K562 (cell line): Measurements from ENCODE around the gene PRPF8.

ENCODE experiments used
- EZH2 ChIP-seq: IDR thresholded peaks from 2 replicates; pipeline ENCODE4 v1.6.1; 2012; ENCODE audit warnings: low read depth, mild to moderate bottlenecking, inconsistent platforms, low read length, borderline replicate concordance
- FUS ChIP-seq: fragments of 200-400 bp; formaldehyde crosslinking; optimal IDR thresholded peaks from 2 replicates; pipeline ENCODE3; 2017; ENCODE audit warnings: low read depth, low read length
- KDM2B ChIP-seq: fragments of 250-450 bp; sonication (Bioruptor Pico); IDR thresholded peaks from 2 replicates; pipeline ENCODE4 v1.8.0; 2021; ENCODE audit warnings: mild to moderate bottlenecking, moderate library complexity
- NCOR1 ChIP-seq: fragments of 450-650 bp; IDR thresholded peaks from 2 replicates; pipeline ENCODE4 v1.6.1; 2016; ENCODE audit warnings: mild to moderate bottlenecking, moderate library complexity
- SIX5 ChIP-seq, 2 experiments: IDR thresholded peaks; 2 replicates each; pipeline ENCODE4 v1.6.1; 2011; ENCODE audit warnings: low read length in 2 of 2, borderline replicate concordance in 1 of 2, low read depth in 1 of 2, mild to moderate bottlenecking in 1 of 2, moderate library complexity in 1 of 2; ENCODE audit not compliant: insufficient read depth in 1 of 2
- TCF7L2 ChIP-seq: fragments of 150-350 bp; IDR thresholded peaks from 2 replicates; pipeline ENCODE4 v1.6.1; 2016; ENCODE audit warnings: low read depth, mild to moderate bottlenecking, low read length, moderate library complexity
- THRA ChIP-seq: fragments of 450-650 bp; IDR thresholded peaks from 2 replicates; pipeline ENCODE4 v1.6.1; 2017; ENCODE audit warnings: mild to moderate bottlenecking, moderate library complexity
- ZNF431 ChIP-seq: sonication (generic); formaldehyde crosslinking; IDR thresholded peaks from 2 replicates; pipeline ENCODE4 v1.8.0; 2022; ENCODE audit warnings: mild to moderate bottlenecking, missing genetic modification reagents
- ZNF445 ChIP-seq: fragments of 250-450 bp; sonication (Bioruptor Pico); IDR thresholded peaks from 2 replicates; pipeline ENCODE4 v1.4.0; 2020; ENCODE audit warnings: low read depth, mild to moderate bottlenecking, moderate library complexity
- ZNF57 ChIP-seq: fragments of 450-650 bp; formaldehyde crosslinking; IDR thresholded peaks from 2 replicates; pipeline ENCODE4 v1.4.0; 2020; ENCODE audit warnings: mild to moderate bottlenecking, moderate library complexity

GRCh38 chr17:1697681-1698080 lies 13.0 kb upstream of the PRPF8 start:
- TF ChIP-seq NCOR1 (no peak), THRA (no peak), TCF7L2 (no peak), KDM2B (CRISPR knock-in tag) (no peak), ZNF445 (CRISPR knock-in tag) (no peak), ZNF431 (no peak), EZH2 (no peak), FUS (no peak), ZNF57 (CRISPR knock-in tag) (no peak), SIX5 (IDR thresholded peaks at IDR 0.05; ENCODE audit: borderline replicate concordance in 1 of 2, insufficient read depth in 1 of 2, low read depth in 1 of 2, low read length in 2 of 2) (no peak)
